HepG2 (cell line): ENCODE measurements around the gene C1RL. TPM values are rescaled to one million over a fixed set of nuclear protein-coding genes. Genes with fewer than 3 reads are reported as not detected.

ENCODE experiments used
- ATAC-seq: fragments of 200-7000 bp; cut with Tn5 transposase; 3 replicates; pipeline ENCODE4 v1.9.1; 2020; ENCODE audit warnings: mild to moderate bottlenecking, moderate library complexity
- BruUV-seq: library from RNA; stranded (reverse); fragments of 400-500 nt; replicated peaks from 2 replicates; lab custom pipeline; 2021; lab: Mats Ljungman, UMichigan
- CTCF ChIA-PET: fragments of 300-600 bp; formaldehyde crosslinking; extraction: SDS; loops from one replicate; lab custom pipeline; 2021; ENCODE audit warnings: low total read pairs, inconsistent platforms, low intra/inter-chr PET ratio; lab: Yijun Ruan, JAX
- POLR2A ChIA-PET: fragments of 350-600 bp; sonication (Branson Sonifier 250); formaldehyde crosslinking; loops from one replicate; lab custom pipeline; 2020; ENCODE audit warnings: antibody characterized with exemption, inconsistent platforms; lab: Yijun Ruan, JAX
- DNase-seq: peaks from one replicate; pipeline ENCODE4 v3.0.0-alpha.2; 2015; ENCODE audit warnings: low spot score
- FAIRE-seq: peaks from 3 replicates; lab custom pipeline; 2011; peaks lifted over from hg19 to GRCh38; lab: Jason Lieb, UNC
- H2AFZ ChIP-seq: one replicate; pipeline ENCODE4 v1.6.1; 2011; ENCODE audit warnings: low read length, inconsistent platforms
- H3K27ac ChIP-seq: fragments of 300-600 bp; 3 replicates; pipeline ENCODE4 v1.8.0; 2011; ENCODE audit warnings: mixed run types, mild to moderate bottlenecking, mixed read lengths, low read length, inconsistent platforms; ENCODE audit not compliant: insufficient read depth; ENCODE audit errors: extremely low read length
- H3K27me3 ChIP-seq, 2 experiments: fragments of 200-600 bp in 1 of 2; 2 replicates in 1 of 2; 3 replicates in 1 of 2; pipeline versions ENCODE4 v1.6.0 to v1.8.0; 2011; ENCODE audit warnings: low read length in 2 of 2, mild to moderate bottlenecking in 2 of 2, moderate library complexity in 2 of 2, inconsistent platforms in 1 of 2; ENCODE audit not compliant: insufficient read depth in 2 of 2, control insufficient read depth in 1 of 2
- H3K36me3 ChIP-seq, 2 experiments: fragments of 200-600 bp in 1 of 2; replicated peaks in 1 of 2; 2 replicates in 1 of 2; 3 replicates in 1 of 2; pipeline versions ENCODE4 v1.5.1 to v1.8.0; 2011; ENCODE audit warnings: low read length in 2 of 2, inconsistent platforms in 1 of 2; ENCODE audit not compliant: insufficient read depth in 2 of 2, control insufficient read depth in 1 of 2
- H3K4me1 ChIP-seq: 2 replicates; pipeline ENCODE4 v1.5.1; 2012; ENCODE audit warnings: low read length, inconsistent platforms; ENCODE audit not compliant: insufficient read depth
- H3K4me2 ChIP-seq: 2 replicates; pipeline ENCODE4 v1.6.0; 2011; ENCODE audit warnings: low read depth, low read length, inconsistent platforms
- H3K4me3 ChIP-seq, 3 experiments: fragments of 200-600 bp in 1 of 3; sonication (generic), shearing (Covaris generic) in 1 of 3; replicated peaks in 1 of 3; 2 replicates each; pipeline ENCODE4 v1.5.1; 2011 to 2016; ENCODE audit warnings: low read length in 3 of 3, inconsistent platforms in 2 of 3, low read depth in 2 of 3, mild to moderate bottlenecking in 2 of 3, control low read depth in 1 of 3, mixed read lengths in 1 of 3; ENCODE audit not compliant: insufficient read depth in 1 of 3
- H3K79me2 ChIP-seq: one replicate; pipeline ENCODE4 v1.6.1; 2011; ENCODE audit warnings: low read length, inconsistent platforms; ENCODE audit not compliant: insufficient read depth
- H3K9ac ChIP-seq: 2 replicates; pipeline ENCODE4 v1.6.0; 2011; ENCODE audit warnings: mild to moderate bottlenecking, low read depth, low read length, inconsistent platforms; ENCODE audit not compliant: insufficient read depth
- H3K9me3 ChIP-seq: 2 replicates; pipeline ENCODE4 v1.5.1; 2012; ENCODE audit warnings: mild to moderate bottlenecking, low read length
- H4K20me1 ChIP-seq: 2 replicates; pipeline ENCODE4 v1.6.0; 2011; ENCODE audit warnings: inconsistent platforms, mild to moderate bottlenecking, low read length, moderate library complexity; ENCODE audit not compliant: insufficient read depth
- ARID3A ChIP-seq: IDR thresholded peaks from 2 replicates; pipeline ENCODE4 v1.6.1; 2012; ENCODE audit warnings: low read depth, low read length, improper control_type of control experiment
- HOXA9 ChIP-seq: sonication (generic); formaldehyde crosslinking; IDR thresholded peaks from 2 replicates; pipeline ENCODE4 v1.8.1; 2022; ENCODE audit warnings: missing genetic modification reagents, mild to moderate bottlenecking, moderate library complexity, borderline replicate concordance
- KAT2B ChIP-seq: fragments of 150-350 bp; IDR thresholded peaks from 2 replicates; pipeline ENCODE4 v1.6.1; 2014; ENCODE audit warnings: low read depth, low read length, borderline replicate concordance
- SMC3 ChIP-seq: IDR thresholded peaks from 2 replicates; pipeline ENCODE4 v1.6.1; 2011; ENCODE audit warnings: low read length, improper control_type of control experiment
- SRF ChIP-seq: IDR thresholded peaks from 2 replicates; pipeline ENCODE4 v1.6.1; 2011; ENCODE audit warnings: mild to moderate bottlenecking, low read depth, low read length, moderate library complexity
- STAG1 ChIP-seq: sonication (generic); formaldehyde crosslinking; IDR thresholded peaks from 2 replicates; pipeline ENCODE4 v1.4.0; 2020; ENCODE audit warnings: missing genetic modification reagents
- ZBTB8A ChIP-seq: sonication (generic); formaldehyde crosslinking; IDR thresholded peaks from 2 replicates; pipeline ENCODE4 v1.4.0; 2020; ENCODE audit warnings: mild to moderate bottlenecking, low read depth, missing genetic modification reagents, borderline replicate concordance
- ZFY ChIP-seq: sonication (generic); formaldehyde crosslinking; IDR thresholded peaks from 2 replicates; pipeline ENCODE4 v1.4.0; 2020; ENCODE audit warnings: missing genetic modification reagents
- ZFYVE20 ChIP-seq: sonication (generic); formaldehyde crosslinking; IDR thresholded peaks from 2 replicates; pipeline ENCODE4 v1.8.0; 2023; ENCODE audit warnings: low read depth, mild to moderate bottlenecking, moderate library complexity, missing genetic modification reagents, borderline replicate concordance
- ZNF530 ChIP-seq: sonication (generic); formaldehyde crosslinking; IDR thresholded peaks from 2 replicates; pipeline ENCODE4 v1.5.0; 2020; ENCODE audit warnings: low read depth, mild to moderate bottlenecking, missing genetic modification reagents
- ZNF746 ChIP-seq: sonication (generic); formaldehyde crosslinking; IDR thresholded peaks from 2 replicates; pipeline ENCODE4 v1.8.0; 2022; ENCODE audit warnings: mild to moderate bottlenecking, missing genetic modification reagents
- WGBS: methylation state at CpG from one replicate; pipeline ENCODE4 v1.1.6; 2017; ENCODE audit warnings: low lambda C conversion rate; 5-methylcytosine and 5-hydroxymethylcytosine counted together
- in situ Hi-C: cut with HindIII; loops from 2 replicates; pipeline ENCODE4 v1.10.0; 2017; ENCODE audit warnings: low pct_unique_long_range_greater_than_20kb; ENCODE audit not compliant: extremely low pct_ligation_motif_present
- intact Hi-C: fragments of 100-400 bp; cut with micrococcal nuclease; formaldehyde crosslinking; loops from one replicate; pipeline ENCODE4 v1.10.0; 2022; ENCODE audit not compliant: unreplicated experiment
- polyA plus RNA-seq, 8 experiments: library from polyadenylated mRNA; depleted of rRNA in 3 of 8; stranded (reverse) in 7 of 8; unstranded in 1 of 8; fragments of >200 nt; fragmentation: Illumina TruSeq in 4 of 8; extraction: Trizol in 4 of 8; gene quantifications; 2 replicates each; pipeline versions ENCODE4 v1.2.1 to v1.2.3, GENCODE V29; 2011 to 2016; ENCODE audit warnings: low read depth in 4 of 8, missing spikeins in 1 of 8, mixed read lengths in 1 of 8; ENCODE audit not compliant: insufficient read depth in 1 of 8
- total RNA-seq, 5 experiments: library from RNA; depleted of rRNA; stranded (reverse); fragments of >200 nt; fragmentation: Illumina TruSeq; extraction: Trizol; gene quantifications; 2 replicates each; pipeline ENCODE4 v1.2.3, GENCODE V29; 2016; ENCODE audit warnings: low read depth in 1 of 5
- TF ChIP-seq, protein P1 (sequence below): sonication (generic); formaldehyde crosslinking; IDR thresholded peaks from 2 replicates; pipeline ENCODE4 v1.8.1; 2023; ENCODE audit warnings: mild to moderate bottlenecking, inconsistent platforms, moderate library complexity, missing genetic modification reagents, borderline replicate concordance
- TF ChIP-seq, protein P2 (sequence below): IDR thresholded peaks from 2 replicates; pipeline ENCODE4 v1.6.1; 2016; ENCODE audit warnings: mild to moderate bottlenecking, missing biosample characterization, missing genetic modification reagents
- TF ChIP-seq, protein P3 (sequence below): sonication (generic); formaldehyde crosslinking; IDR thresholded peaks from 2 replicates; pipeline ENCODE4 v1.5.0; 2020; ENCODE audit warnings: mild to moderate bottlenecking, missing genetic modification reagents, moderate library complexity
- TF ChIP-seq, protein P4 (sequence below): sonication (generic); formaldehyde crosslinking; IDR thresholded peaks from 2 replicates; pipeline ENCODE4 v1.5.0; 2020; ENCODE audit warnings: mild to moderate bottlenecking, missing genetic modification reagents, borderline replicate concordance

C1RL gene
- total and polyA plus RNA-seq, 2 of the 13 experiments (the other 11 are each of a cell fraction or from before 2014, with no cell fraction given), result 28.9 to 53.1 TPM

GRCh38 chr12:7145671-7146070, 36.7 kb upstream of the C1RL start (continued):
- TF ChIP-seq, protein P1, sequence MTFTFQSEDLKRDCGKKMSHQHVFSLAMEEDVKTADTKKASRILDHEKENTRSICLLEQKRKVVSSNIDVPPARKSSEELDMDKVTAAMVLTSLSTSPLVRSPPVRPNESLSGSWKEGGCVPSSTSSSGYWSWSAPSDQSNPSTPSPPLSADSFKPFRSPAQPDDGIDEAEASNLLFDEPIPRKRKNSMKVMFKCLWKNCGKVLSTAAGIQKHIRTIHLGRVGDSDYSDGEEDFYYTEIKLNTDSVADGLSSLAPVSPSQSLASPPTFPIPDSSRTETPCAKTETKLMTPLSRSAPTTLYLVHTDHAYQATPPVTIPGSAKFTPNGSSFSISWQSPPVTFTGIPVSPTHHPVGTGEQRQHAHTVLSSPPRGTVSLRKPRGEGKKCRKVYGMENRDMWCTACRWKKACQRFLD, result no peak
- TF ChIP-seq HOXA9 (CRISPR knock-in tag) (no peak), ZFYVE20 (CRISPR knock-in tag) (no peak), ZNF530 (CRISPR knock-in tag) (no peak), ZBTB8A (no peak), ZNF746 (CRISPR knock-in tag) (no peak), ZFY (CRISPR knock-in tag) (no peak)
- TF ChIP-seq, protein P2, sequence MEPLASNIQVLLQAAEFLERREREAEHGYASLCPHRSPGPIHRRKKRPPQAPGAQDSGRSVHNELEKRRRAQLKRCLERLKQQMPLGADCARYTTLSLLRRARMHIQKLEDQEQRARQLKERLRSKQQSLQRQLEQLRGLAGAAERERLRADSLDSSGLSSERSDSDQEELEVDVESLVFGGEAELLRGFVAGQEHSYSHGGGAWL, result no peak

- FAIRE-seq (no peak), ATAC-seq (0 out of 3 replicates have a peak, but pooled peaks have one; percentile 26), DNase-seq (no peak)
- Histone ChIP-seq H3K27ac (no peak overlapping the region), H3K79me2 (no peaks in the 10 kb centered on the region), H3K4me1 (no peaks in the 10 kb centered on the region; the same call in 1 of the 2 replicates), H3K27me3 (no peaks in the 10 kb centered on the region), H3K4me3 (no peak overlapping the region), H4K20me1 (no peaks in the 10 kb centered on the region), H2AFZ (no peak overlapping the region), H3K4me2 (no peak overlapping the region), H3K9ac (no peak overlapping the region), H3K36me3 (peaks cover 16 to 69% of the 10 kb centered on the region in 2 experiments), H3K9me3 (no peaks in the 10 kb centered on the region)
- intact Hi-C loops, result loop anchor here (1.0 kb wide), 1 partner anchor 84 kb away; the partner anchor contains the start of gene C1S
- BruUV-seq, result no TSS peak
- TF ChIP-seq ARID3A, result no peak
- TF ChIP-seq, protein P3, sequence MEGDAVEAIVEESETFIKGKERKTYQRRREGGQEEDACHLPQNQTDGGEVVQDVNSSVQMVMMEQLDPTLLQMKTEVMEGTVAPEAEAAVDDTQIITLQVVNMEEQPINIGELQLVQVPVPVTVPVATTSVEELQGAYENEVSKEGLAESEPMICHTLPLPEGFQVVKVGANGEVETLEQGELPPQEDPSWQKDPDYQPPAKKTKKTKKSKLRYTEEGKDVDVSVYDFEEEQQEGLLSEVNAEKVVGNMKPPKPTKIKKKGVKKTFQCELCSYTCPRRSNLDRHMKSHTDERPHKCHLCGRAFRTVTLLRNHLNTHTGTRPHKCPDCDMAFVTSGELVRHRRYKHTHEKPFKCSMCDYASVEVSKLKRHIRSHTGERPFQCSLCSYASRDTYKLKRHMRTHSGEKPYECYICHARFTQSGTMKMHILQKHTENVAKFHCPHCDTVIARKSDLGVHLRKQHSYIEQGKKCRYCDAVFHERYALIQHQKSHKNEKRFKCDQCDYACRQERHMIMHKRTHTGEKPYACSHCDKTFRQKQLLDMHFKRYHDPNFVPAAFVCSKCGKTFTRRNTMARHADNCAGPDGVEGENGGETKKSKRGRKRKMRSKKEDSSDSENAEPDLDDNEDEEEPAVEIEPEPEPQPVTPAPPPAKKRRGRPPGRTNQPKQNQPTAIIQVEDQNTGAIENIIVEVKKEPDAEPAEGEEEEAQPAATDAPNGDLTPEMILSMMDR (CRISPR knock-in tag), result peak; percentile 61
- no peak for TF ChIP-seq KAT2B
- TF ChIP-seq SRF, result no peak
- TF ChIP-seq SMC3, result peak; percentile 39; the same call in 1 of the 2 replicates
- TF ChIP-seq STAG1 (CRISPR knock-in tag), result peak; percentile 65
- TF ChIP-seq, protein P4, sequence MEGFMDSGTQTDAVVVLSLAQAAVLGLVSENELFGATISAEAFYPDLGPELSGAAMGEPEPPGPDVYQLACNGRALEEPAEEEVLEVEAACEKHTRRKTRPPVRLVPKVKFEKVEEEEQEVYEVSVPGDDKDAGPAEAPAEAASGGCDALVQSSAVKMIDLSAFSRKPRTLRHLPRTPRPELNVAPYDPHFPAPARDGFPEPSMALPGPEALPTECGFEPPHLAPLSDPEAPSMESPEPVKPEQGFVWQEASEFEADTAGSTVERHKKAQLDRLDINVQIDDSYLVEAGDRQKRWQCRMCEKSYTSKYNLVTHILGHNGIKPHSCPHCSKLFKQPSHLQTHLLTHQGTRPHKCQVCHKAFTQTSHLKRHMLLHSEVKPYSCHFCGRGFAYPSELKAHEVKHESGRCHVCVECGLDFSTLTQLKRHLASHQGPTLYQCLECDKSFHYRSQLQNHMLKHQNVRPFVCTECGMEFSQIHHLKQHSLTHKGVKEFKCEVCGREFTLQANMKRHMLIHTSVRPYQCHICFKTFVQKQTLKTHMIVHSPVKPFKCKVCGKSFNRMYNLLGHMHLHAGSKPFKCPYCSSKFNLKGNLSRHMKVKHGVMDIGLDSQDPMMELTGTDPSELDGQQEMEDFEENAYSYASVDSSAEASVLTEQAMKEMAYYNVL (CRISPR knock-in tag), result no peak
- ChIA-PET CTCF (interaction anchor here (0.8 to 1.3 kb wide), 4 partner anchors 18 to 85 kb away, joined by 3 to 5 read pairs (median 4); partner anchors contain the start of gene C1S), POLR2A (interaction anchor here (1.5 kb wide), 1 partner anchor 14 kb away, joined by 5 read pairs; the partner anchor contains the start of gene CLSTN3)
- WGBS, result 58% methylated on average over 9 of the region's 11 CpGs
- in situ Hi-C loops, result no loop called here
These were observed 35.6 kb upstream of the C1RL start for GRCh38 chr12:7144414-7145120.
